Sigmoid colon (tissue), 7 donors: ENCODE measurements around the gene ERRFI1. TPM values are rescaled to one million over a fixed set of nuclear protein-coding genes. Genes with fewer than 3 reads are reported as not detected.
"Not testable (repeated sequence)": the region's sequence is repeated elsewhere in the genome, so short reads cannot be mapped to it uniquely, and the experiment has no call there.

ENCODE experiments used
- DNase-seq: peaks from one replicate; pipeline ENCODE4 v3.0.0-alpha.2; 2019
- H3K27ac ChIP-seq, 4 donors: fragments of 200-600 bp; sonication (generic); one replicate each; pipeline ENCODE4 v1.5.1; 2016 to 2019; ENCODE audit warnings: mild to moderate bottlenecking in 1 of 4
- H3K27me3 ChIP-seq, 3 donors: fragments of 200-600 bp; sonication (generic); one replicate each; pipeline ENCODE4 v1.5.1; 2019; ENCODE audit warnings: mild to moderate bottlenecking in 1 of 3
- H3K36me3 ChIP-seq, 4 donors: fragments of 200-600 bp; sonication (generic); one replicate each; pipeline ENCODE4 v1.5.1; 2016 to 2019
- H3K4me1 ChIP-seq, 4 donors: fragments of 200-600 bp; sonication (generic); one replicate each; pipeline ENCODE4 v1.5.1; 2017 to 2019
- H3K4me3 ChIP-seq, 4 donors: fragments of 200-600 bp; sonication (generic); one replicate each; pipeline ENCODE4 v1.5.1; 2017 to 2019; ENCODE audit warnings: mild to moderate bottlenecking in 2 of 4, moderate library complexity in 1 of 4
- H3K9me3 ChIP-seq, 4 donors: fragments of 200-600 bp in 3 of 4; sonication (generic) in 3 of 4; one replicate each; pipeline versions ENCODE4 v1.5.1 to v1.6.1; 2013 to 2019
- CTCF ChIP-seq, 4 experiments: fragments of 450-650 bp in 3 of 4; fragments of 200-600 bp in 1 of 4; IDR thresholded peaks; one replicate each; pipeline ENCODE4 v1.5.1; 2016 to 2019; ENCODE audit warnings: antibody characterized with exemption in 4 of 4, mild to moderate bottlenecking in 3 of 4, moderate library complexity in 2 of 4
- EP300 ChIP-seq, 4 donors: sonication (generic); formaldehyde crosslinking; IDR thresholded peaks; one replicate each; pipeline ENCODE4 v1.6.1; 2017; ENCODE audit warnings: antibody characterized with exemption in 4 of 4
- POLR2A ChIP-seq, 2 donors: fragments of 450-650 bp; IDR thresholded peaks; one replicate each; pipeline ENCODE4 v1.6.1; 2016; ENCODE audit warnings: antibody characterized with exemption in 2 of 2, mild to moderate bottlenecking in 2 of 2, moderate library complexity in 2 of 2
- POLR2AphosphoS5 ChIP-seq, 4 donors: sonication (generic); formaldehyde crosslinking; IDR thresholded peaks; one replicate each; pipeline ENCODE4 v1.6.1; 2017; ENCODE audit warnings: antibody characterized with exemption in 4 of 4
- WGBS, 2 donors: extraction: QIAGEN DNeasy Blood & Tissue Kit; methylation state at CpG; one replicate each; pipeline ENCODE4 v1.1.7; 2013; 5-methylcytosine and 5-hydroxymethylcytosine counted together
- intact Hi-C: fragments of 100-400 bp; cut with DNase I; formaldehyde crosslinking; loops from one replicate; pipeline ENCODE4 v1.15.1; 2023
- polyA plus RNA-seq, 3 donors: library from polyadenylated mRNA; stranded (reverse); fragments of 200-250 nt; gene quantifications; one replicate each; pipeline ENCODE4 v1.2.3, GENCODE V29; 2013
- total RNA-seq, 4 donors: library from RNA; depleted of rRNA; stranded (reverse); fragments of >200 nt; gene quantifications; one replicate each; pipeline ENCODE4 v1.1.0, GENCODE V29; 2016
- donor health status: healthy with polysubstance abuse.
- donor health status: Bipolar disorder and iron deficiency.
- donor health status: healthy.

ERRFI1 gene
- total and polyA plus RNA-seq, 7 donors = 28.4 to 131 (median 81.1) TPM

DNA sequence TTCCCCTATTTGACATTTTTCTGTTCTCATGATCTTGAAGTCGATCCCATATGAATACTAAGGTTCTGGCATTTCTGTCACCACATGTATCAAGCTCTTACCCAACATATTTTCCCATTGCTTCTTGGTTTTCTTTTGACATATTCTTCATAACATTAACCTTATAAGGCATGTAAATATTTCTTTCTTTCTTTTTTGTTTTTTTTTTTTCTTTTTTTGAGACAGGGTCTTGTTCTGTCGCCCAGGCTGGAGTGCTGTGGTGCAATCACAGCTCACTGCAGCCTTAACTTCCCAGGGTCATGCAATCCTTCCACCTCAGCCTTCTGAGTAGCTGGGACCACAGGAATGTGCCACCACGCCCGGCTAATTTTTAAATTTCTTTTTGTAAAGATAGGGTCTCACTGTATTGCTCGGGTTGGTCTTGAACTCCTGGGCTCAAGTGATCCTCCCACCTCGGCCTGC is 33.1 kb upstream of the ERRFI1 start:
- H3K4me1 ChIP-seq = peaks cover 0 to 56% (median 37%) of the 10 kb centered on the region in 4 donors
- no peaks in the 10 kb centered on the region for H3K27me3 ChIP-seq
- peak overlapping the region; percentile 16 to 73 (median 27) for H3K27ac ChIP-seq
- intact Hi-C loops = no loop called here
- no peaks in the 10 kb centered on the region for H3K9me3 ChIP-seq
- no peak for TF ChIP-seq EP300 (IDR thresholded peaks at IDR 0.05)
- TF ChIP-seq POLR2AphosphoS5 (IDR thresholded peaks at IDR 0.05) = no peak
- TF ChIP-seq POLR2A (IDR thresholded peaks at IDR 0.05) = no peak
- no peak for TF ChIP-seq CTCF (IDR thresholded peaks at IDR 0.05)
- no peak for DNase-seq
- 81 to 85% methylated on average over 6 of the region's 6 CpGs for WGBS, 2 donors
- H3K4me3 ChIP-seq = no peak overlapping the region
- no peaks in the 10 kb centered on the region for H3K36me3 ChIP-seq

DNA sequence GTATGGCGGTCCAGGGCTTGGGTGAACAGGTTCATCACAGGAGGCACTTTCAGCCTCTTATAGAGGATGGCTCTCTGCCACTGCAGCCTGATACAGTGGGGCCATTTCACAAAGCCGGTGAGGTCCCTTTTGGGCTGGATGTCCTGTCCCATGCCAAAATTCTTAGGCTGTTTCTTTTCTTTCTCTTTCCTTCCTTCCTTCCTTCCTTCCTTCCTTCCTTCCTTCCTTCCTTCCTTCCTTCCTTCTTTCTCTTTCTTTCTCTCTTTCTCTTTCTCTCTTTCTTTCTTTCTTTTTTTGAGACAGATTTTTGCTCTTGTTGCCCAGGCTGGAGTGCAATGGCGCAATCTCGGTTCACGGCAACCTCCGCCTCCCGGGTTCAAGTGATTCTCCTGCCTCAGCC is 31.7 kb upstream of the ERRFI1 start:
- 95 to 98% methylated on average over 7 of the region's 7 CpGs for WGBS, 2 donors
- H3K27ac ChIP-seq, H3K9me3 ChIP-seq, H3K4me3 ChIP-seq, H3K27me3 ChIP-seq, DNase-seq, intact Hi-C loops, H3K36me3 ChIP-seq: not testable (repeated sequence)
- H3K4me1 ChIP-seq = peaks cover 0 to 49% (median 29%) of the 10 kb centered on the region in 4 donors

GRCh38 chr1:8055973-8056372 is 29.9 kb upstream of the ERRFI1 start:
- no peaks in the 10 kb centered on the region for H3K27me3 ChIP-seq
- intact Hi-C loops = no loop called here
- no peak overlapping the region for H3K4me3 ChIP-seq
- H3K27ac ChIP-seq = peak overlapping the region in 3 of 4 donors; percentile 47 to 59 (median 52)
- 86 to 89% methylated on average over 4 of the region's 4 CpGs for WGBS, 2 donors
- DNase-seq = peak; percentile 38
- no peak for TF ChIP-seq EP300 (IDR thresholded peaks at IDR 0.05)
- TF ChIP-seq POLR2AphosphoS5 (IDR thresholded peaks at IDR 0.05) = peak in 1 of 4 donors; percentile 20
- no peaks in the 10 kb centered on the region for H3K9me3 ChIP-seq
- H3K36me3 ChIP-seq = no peaks in the 10 kb centered on the region
- peaks cover 0 to 38% (median 12%) of the 10 kb centered on the region in 4 donors for H3K4me1 ChIP-seq

- Histone ChIP-seq H3K27me3 (no peaks in the 10 kb centered on the region), H3K4me3 (no peak overlapping the region), H3K36me3 (no peaks in the 10 kb centered on the region), H3K4me1 (peaks cover 0 to 24% (median 7%) of the 10 kb centered on the region in 4 donors), H3K27ac (peak overlapping the region in 1 of 4 donors; percentile 10), H3K9me3 (no peaks in the 10 kb centered on the region)
- peak; percentile 61 for DNase-seq
- 58 to 77% methylated on average over 5 of the region's 5 CpGs for WGBS, 2 donors
- no peak for TF ChIP-seq EP300 (IDR thresholded peaks at IDR 0.05)
- no peak for TF ChIP-seq CTCF (IDR thresholded peaks at IDR 0.05)
- no peak for TF ChIP-seq POLR2A (IDR thresholded peaks at IDR 0.05)
- no peak for TF ChIP-seq POLR2AphosphoS5 (IDR thresholded peaks at IDR 0.05)
- intact Hi-C loops = no loop called here
These were observed 27.9 kb upstream of the ERRFI1 start for GRCh38 chr1:8053878-8054567.

- Histone ChIP-seq H3K36me3 (no peaks in the 10 kb centered on the region), H3K4me3 (no peak overlapping the region), H3K27me3 (no peaks in the 10 kb centered on the region), H3K4me1 (peaks cover 0 to 28% (median 14%) of the 10 kb centered on the region in 4 donors), H3K27ac (peak overlapping the region in 3 of 4 donors; percentile 37 to 69 (median 44)), H3K9me3 (no peaks in the 10 kb centered on the region)
- DNase-seq = no peak
- 95 to 97% methylated on average over 4 of the region's 4 CpGs for WGBS, 2 donors
- TF ChIP-seq EP300 (IDR thresholded peaks at IDR 0.05) (peak in 1 of 4 donors; percentile 53), CTCF (IDR thresholded peaks at IDR 0.05) (no peak), POLR2AphosphoS5 (IDR thresholded peaks at IDR 0.05) (peak in 1 of 4 donors; percentile 30)
- intact Hi-C loops = no loop called here
These were observed 25.5 kb upstream of the ERRFI1 start for GRCh38 chr1:8051650-8052049.

GRCh38 chr1:8049229-8049628 is 23.1 kb upstream of the ERRFI1 start:
- intact Hi-C loops, H3K36me3 ChIP-seq, H3K27ac ChIP-seq, H3K9me3 ChIP-seq, DNase-seq, H3K4me3 ChIP-seq, H3K27me3 ChIP-seq: not testable (repeated sequence)
- H3K4me1 ChIP-seq = peaks cover 0 to 22% (median 12%) of the 10 kb centered on the region in 4 donors
- WGBS, 2 donors = 83 to 89% methylated on average over 4 of the region's 4 CpGs
